B cell (primary cell): Measurements from ENCODE around the gene GLIS1. TPM values are rescaled to one million over a fixed set of nuclear protein-coding genes. Genes with fewer than 3 reads are reported as not detected.

ENCODE experiments used
- ATAC-seq: fragments of 200-7000 bp; cut with Tn5 transposase; one replicate; pipeline ENCODE4 v1.10.0; 2021; ENCODE audit warnings: low read depth, mild to moderate bottlenecking, moderate number of reproducible peaks, moderate library complexity
- CTCF ChIA-PET: fragments of 350-600 bp; sonication (Branson Sonifier 250); formaldehyde crosslinking; loops from one replicate; lab custom pipeline; 2021; ENCODE audit warnings: antibody characterized with exemption, inconsistent platforms; lab: Charles Lee
- POLR2A ChIA-PET: fragments of 350-600 bp; sonication (Branson Sonifier 250); formaldehyde crosslinking; loops from one replicate; lab custom pipeline; 2021; ENCODE audit warnings: antibody characterized with exemption; lab: Charles Lee
- DNase-seq: peaks from one replicate; pipeline ENCODE4 v3.0.0; 2013
- H2AFZ ChIP-seq: 2 replicates; pipeline ENCODE4 v1.6.1; 2012; ENCODE audit warnings: mild to moderate bottlenecking, low read depth, low read length; ENCODE audit not compliant: insufficient read depth, poor library complexity, severe bottlenecking
- H3K27ac ChIP-seq, 2 donors: 1 replicate in 1 of 2; 2 replicates in 1 of 2; pipeline ENCODE4 v1.5.1; 2012 to 2013; ENCODE audit warnings: low read length in 2 of 2, mild to moderate bottlenecking in 2 of 2, moderate library complexity in 1 of 2
- H3K27me3 ChIP-seq, 4 experiments: fragments of 200-600 bp in 1 of 4; sonication (generic) in 1 of 4; replicated peaks in 1 of 4; 1 replicate in 2 of 4; 2 replicates in 2 of 4; pipeline versions ENCODE4 v1.6.1 to v1.7.0; 2013 to 2016; ENCODE audit warnings: low read length in 3 of 4, mild to moderate bottlenecking in 2 of 4, mixed read lengths in 1 of 4, moderate library complexity in 1 of 4; ENCODE audit not compliant: insufficient read depth in 4 of 4, control insufficient read depth in 3 of 4; ENCODE audit errors: control extremely low read depth in 1 of 4
- H3K36me3 ChIP-seq, 2 experiments: replicated peaks in 1 of 2; 1 replicate in 1 of 2; 2 replicates in 1 of 2; pipeline versions ENCODE4 v1.6.1 to v1.7.1; 2013; ENCODE audit warnings: low read length in 1 of 2; ENCODE audit not compliant: insufficient read depth in 2 of 2, control insufficient read depth in 1 of 2; ENCODE audit errors: control extremely low read depth in 1 of 2, extremely low read depth in 1 of 2
- H3K4me1 ChIP-seq, 2 donors: fragments of 200-600 bp in 1 of 2; sonication (generic) in 1 of 2; 1 replicate in 1 of 2; 2 replicates in 1 of 2; pipeline versions ENCODE4 v1.5.1 to v1.6.1; 2013 to 2017; ENCODE audit warnings: low read length in 2 of 2; ENCODE audit not compliant: control insufficient read depth in 2 of 2, insufficient read depth in 2 of 2
- H3K4me2 ChIP-seq: replicated peaks from 2 replicates; pipeline ENCODE3; 2012; ENCODE audit warnings: mild to moderate bottlenecking, low read depth, low read length; ENCODE audit not compliant: poor library complexity, severe bottlenecking
- H3K4me3 ChIP-seq, 5 experiments: fragments of 200-600 bp in 1 of 5; sonication (generic) in 1 of 5; 1 replicate in 3 of 5; 2 replicates in 2 of 5; pipeline versions ENCODE4 v1.5.1 to v1.7.0; 2011 to 2016; ENCODE audit warnings: low read length in 4 of 5, mild to moderate bottlenecking in 4 of 5, low read depth in 2 of 5, control low read depth in 1 of 5, moderate library complexity in 1 of 5; ENCODE audit not compliant: insufficient read depth in 1 of 5; ENCODE audit errors: control extremely low read depth in 1 of 5, extremely low read depth in 1 of 5
- H3K79me2 ChIP-seq: fragments of 200-600 bp; sonication (generic); one replicate; pipeline ENCODE4 v1.6.0; 2016; ENCODE audit warnings: low read length; ENCODE audit not compliant: control insufficient read depth, insufficient read depth
- H3K9ac ChIP-seq: fragments of 200-600 bp; sonication (generic); 2 replicates; pipeline ENCODE4 v1.6.1; 2017; ENCODE audit warnings: mild to moderate bottlenecking, low read length, moderate library complexity
- H3K9me3 ChIP-seq, 3 donors: one replicate each; pipeline versions ENCODE4 v1.6.1 to v1.7.1; 2013; ENCODE audit warnings: low read length in 2 of 3; ENCODE audit not compliant: control insufficient read depth in 2 of 3, insufficient read depth in 1 of 3; ENCODE audit errors: control extremely low read depth in 1 of 3
- H4K20me1 ChIP-seq: 2 replicates; pipeline ENCODE4 v1.6.0; 2012; ENCODE audit warnings: mild to moderate bottlenecking, low read length; ENCODE audit not compliant: insufficient read depth, control insufficient read depth, poor library complexity, severe bottlenecking
- H3K27ac Mint-ChIP-seq: one replicate; pipeline ENCODE4 v1.8.0; 2021; ENCODE audit warnings: mixed read lengths
- H3K27me3 Mint-ChIP-seq: one replicate; pipeline ENCODE4 v1.8.0; 2021; ENCODE audit warnings: mixed read lengths
- H3K4me1 Mint-ChIP-seq: one replicate; pipeline ENCODE4 v1.8.0; 2021; ENCODE audit warnings: mixed read lengths
- H3K4me3 Mint-ChIP-seq: one replicate; pipeline ENCODE4 v1.8.0; 2021; ENCODE audit warnings: mixed read lengths
- H3K9me3 Mint-ChIP-seq: one replicate; pipeline ENCODE4 v1.8.0; 2022; ENCODE audit warnings: mixed read lengths; ENCODE audit not compliant: insufficient read depth
- EZH2 ChIP-seq: IDR thresholded peaks from 2 replicates; pipeline ENCODE4 v1.6.1; 2012; ENCODE audit warnings: borderline replicate concordance, low read depth, mild to moderate bottlenecking, moderate library complexity, low read length; ENCODE audit not compliant: insufficient read depth, poor library complexity, severe bottlenecking
- WGBS: methylation state at CpG from one replicate; pipeline ENCODE4 v1.1.5; 2013; ENCODE audit warnings: missing lambda C conversion rate; ENCODE audit not compliant: insufficient coverage; 5-methylcytosine and 5-hydroxymethylcytosine counted together
- intact Hi-C: fragments of 100-400 bp; cut with micrococcal nuclease; formaldehyde crosslinking; loops from one replicate; pipeline ENCODE4 v1.10.0; 2022
- polyA plus RNA-seq: library from polyadenylated mRNA; depleted of rRNA; stranded (reverse); fragments of >200 nt; gene quantifications from 2 replicates; pipeline ENCODE4 v1.2.3, GENCODE V29; 2012
- total RNA-seq, 2 donors: library from RNA; stranded (reverse); fragments of 120-200 nt in 1 of 2; gene quantifications; 1 replicate in 1 of 2; 2 replicates in 1 of 2; pipeline versions ENCODE4 v1.2.3 to v1.2.4, GENCODE V29; 2013 to 2022
- TF ChIP-seq, protein P1 (sequence below): fragments of 200-600 bp; IDR thresholded peaks from one replicate; pipeline ENCODE4 v1.8.0; 2022; ENCODE audit warnings: antibody characterized with exemption, mild to moderate bottlenecking

The GLIS1 gene
- total and polyA plus RNA-seq, 2 donors (not counting 1 experiment from before 2014, with no cell fraction given): not detected

DNA sequence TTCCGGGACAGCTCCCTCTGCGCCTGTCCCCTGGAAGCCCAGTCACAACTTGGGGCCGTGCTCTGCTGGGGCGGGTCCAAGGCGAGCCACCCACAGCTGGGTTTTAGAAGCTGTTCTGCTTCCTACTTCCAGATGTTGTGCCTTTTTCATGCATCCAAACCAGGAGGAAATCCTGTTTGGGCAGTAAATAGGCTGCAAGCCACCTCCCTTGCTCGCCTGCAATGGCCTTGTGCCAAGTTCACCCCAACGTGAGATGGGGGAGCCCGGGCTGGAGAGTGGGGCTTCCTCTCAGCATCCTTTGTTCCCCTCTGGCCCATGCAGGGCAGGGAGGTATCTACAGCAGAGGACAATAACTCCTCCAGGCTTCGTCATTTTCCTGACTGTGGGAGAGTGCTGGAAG, 206.6 kb downstream of the GLIS1 start:
- no peaks in the 10 kb centered on the region for H3K4me1 ChIP-seq
- ChIA-PET POLR2A (no interaction called here), CTCF (no interaction called here)
- no peaks in the 10 kb centered on the region for H3K36me3 ChIP-seq
- peaks cover 6% of the 10 kb centered on the region for H3K27me3 Mint-ChIP-seq
- no peak overlapping the region for H3K27ac ChIP-seq
- H2AFZ ChIP-seq: no peak overlapping the region
- H3K9me3 Mint-ChIP-seq: no peaks in the 10 kb centered on the region
- no peak overlapping the region for H3K9ac ChIP-seq
- H3K4me1 Mint-ChIP-seq: no peaks in the 10 kb centered on the region
- no peaks in the 10 kb centered on the region for H3K9me3 ChIP-seq
- H3K27ac Mint-ChIP-seq: no peak overlapping the region
- no peak for TF ChIP-seq EZH2
- TF ChIP-seq, protein P1, sequence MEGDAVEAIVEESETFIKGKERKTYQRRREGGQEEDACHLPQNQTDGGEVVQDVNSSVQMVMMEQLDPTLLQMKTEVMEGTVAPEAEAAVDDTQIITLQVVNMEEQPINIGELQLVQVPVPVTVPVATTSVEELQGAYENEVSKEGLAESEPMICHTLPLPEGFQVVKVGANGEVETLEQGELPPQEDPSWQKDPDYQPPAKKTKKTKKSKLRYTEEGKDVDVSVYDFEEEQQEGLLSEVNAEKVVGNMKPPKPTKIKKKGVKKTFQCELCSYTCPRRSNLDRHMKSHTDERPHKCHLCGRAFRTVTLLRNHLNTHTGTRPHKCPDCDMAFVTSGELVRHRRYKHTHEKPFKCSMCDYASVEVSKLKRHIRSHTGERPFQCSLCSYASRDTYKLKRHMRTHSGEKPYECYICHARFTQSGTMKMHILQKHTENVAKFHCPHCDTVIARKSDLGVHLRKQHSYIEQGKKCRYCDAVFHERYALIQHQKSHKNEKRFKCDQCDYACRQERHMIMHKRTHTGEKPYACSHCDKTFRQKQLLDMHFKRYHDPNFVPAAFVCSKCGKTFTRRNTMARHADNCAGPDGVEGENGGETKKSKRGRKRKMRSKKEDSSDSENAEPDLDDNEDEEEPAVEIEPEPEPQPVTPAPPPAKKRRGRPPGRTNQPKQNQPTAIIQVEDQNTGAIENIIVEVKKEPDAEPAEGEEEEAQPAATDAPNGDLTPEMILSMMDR: no peak
- no peaks in the 10 kb centered on the region for H3K27me3 ChIP-seq
- no peak overlapping the region for H3K4me3 ChIP-seq
- no peak overlapping the region for H3K4me2 ChIP-seq
- DNase-seq (no peak), ATAC-seq (no peak)
- intact Hi-C loops: no loop called here
- H4K20me1 ChIP-seq: no peaks in the 10 kb centered on the region
- WGBS: 28% methylated on average over 8 of the region's 9 CpGs
- no peaks in the 10 kb centered on the region for H3K79me2 ChIP-seq
- no peak overlapping the region for H3K4me3 Mint-ChIP-seq

DNA sequence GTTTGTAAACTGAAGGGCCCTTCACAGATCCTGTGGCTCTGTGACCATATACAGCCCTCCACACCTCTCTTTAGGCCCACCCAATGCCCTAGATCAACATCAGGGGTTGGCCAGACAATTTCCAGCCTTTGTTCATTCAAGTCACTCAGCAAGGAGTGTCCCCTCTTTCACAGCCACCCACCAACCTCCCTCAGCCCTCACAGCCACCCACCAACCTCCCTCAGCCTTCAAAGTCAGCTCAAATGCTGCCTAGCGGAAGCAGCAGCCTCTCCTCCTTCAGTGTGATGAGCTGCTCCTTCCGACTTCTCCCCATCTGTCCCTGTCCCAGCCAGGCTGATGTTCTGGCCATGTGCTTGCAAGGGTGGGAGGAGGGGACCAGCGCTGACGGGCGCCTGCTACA, 208.4 kb downstream of the GLIS1 start:
- no peaks in the 10 kb centered on the region for H3K79me2 ChIP-seq
- Mint-ChIP-seq H3K9me3 (no peaks in the 10 kb centered on the region), H3K27ac (no peak overlapping the region), H3K4me3 (no peak overlapping the region), H3K27me3 (peaks cover 3% of the 10 kb centered on the region), H3K4me1 (no peaks in the 10 kb centered on the region)
- POLR2A ChIA-PET: no interaction called here
- WGBS: 92% methylated on average over 4 of the region's 5 CpGs
- no peaks in the 10 kb centered on the region for H3K4me1 ChIP-seq
- no peaks in the 10 kb centered on the region for H4K20me1 ChIP-seq
- H3K9ac ChIP-seq: no peak overlapping the region
- ATAC-seq: no peak
- TF ChIP-seq, protein P1: no peak
- TF ChIP-seq EZH2: no peak
- no peak overlapping the region for H2AFZ ChIP-seq
- no peak for DNase-seq
- no peaks in the 10 kb centered on the region for H3K27me3 ChIP-seq
- no peaks in the 10 kb centered on the region for H3K9me3 ChIP-seq
- intact Hi-C loops: no loop called here
- CTCF ChIA-PET: no interaction called here
- no peak overlapping the region for H3K4me2 ChIP-seq
- no peaks in the 10 kb centered on the region for H3K36me3 ChIP-seq
- no peak overlapping the region for H3K4me3 ChIP-seq
- H3K27ac ChIP-seq: no peak overlapping the region
